ENCODE data around the gene TNFRSF19.
A peak's percentile ranks its signal among the peaks of the same experiment; 100 is the strongest.

Gene TNFRSF19

DNA sequence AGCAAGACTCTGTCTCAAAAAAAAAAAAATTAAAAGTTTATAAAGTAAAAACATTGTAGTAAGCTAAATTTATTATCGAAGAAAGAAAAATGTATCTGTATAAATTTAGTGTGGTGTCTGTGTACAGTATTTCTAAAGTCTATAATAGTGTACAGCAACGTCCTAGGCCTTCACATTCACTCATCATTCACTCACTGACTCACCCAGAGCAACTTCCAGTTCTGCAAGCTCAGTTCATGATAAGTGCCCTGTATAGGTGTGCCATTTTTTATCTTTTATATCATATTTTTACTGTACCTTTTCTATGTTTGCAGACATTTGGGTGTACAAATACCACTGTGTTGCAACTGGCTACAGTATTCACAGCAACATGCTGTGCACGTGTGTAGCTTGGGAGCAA, 118.1 kb downstream of the TNFRSF19 start:
- TF ChIP-seq, protein P1, sequence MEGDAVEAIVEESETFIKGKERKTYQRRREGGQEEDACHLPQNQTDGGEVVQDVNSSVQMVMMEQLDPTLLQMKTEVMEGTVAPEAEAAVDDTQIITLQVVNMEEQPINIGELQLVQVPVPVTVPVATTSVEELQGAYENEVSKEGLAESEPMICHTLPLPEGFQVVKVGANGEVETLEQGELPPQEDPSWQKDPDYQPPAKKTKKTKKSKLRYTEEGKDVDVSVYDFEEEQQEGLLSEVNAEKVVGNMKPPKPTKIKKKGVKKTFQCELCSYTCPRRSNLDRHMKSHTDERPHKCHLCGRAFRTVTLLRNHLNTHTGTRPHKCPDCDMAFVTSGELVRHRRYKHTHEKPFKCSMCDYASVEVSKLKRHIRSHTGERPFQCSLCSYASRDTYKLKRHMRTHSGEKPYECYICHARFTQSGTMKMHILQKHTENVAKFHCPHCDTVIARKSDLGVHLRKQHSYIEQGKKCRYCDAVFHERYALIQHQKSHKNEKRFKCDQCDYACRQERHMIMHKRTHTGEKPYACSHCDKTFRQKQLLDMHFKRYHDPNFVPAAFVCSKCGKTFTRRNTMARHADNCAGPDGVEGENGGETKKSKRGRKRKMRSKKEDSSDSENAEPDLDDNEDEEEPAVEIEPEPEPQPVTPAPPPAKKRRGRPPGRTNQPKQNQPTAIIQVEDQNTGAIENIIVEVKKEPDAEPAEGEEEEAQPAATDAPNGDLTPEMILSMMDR (IDR thresholded peaks at IDR 0.05; ENCODE audit: extremely low read depth, insufficient read depth, missing control alignments) = no peak
- DNase-seq (ENCODE audit: low spot score) = no peak
- in situ Hi-C loops (cut with MboI; ENCODE audit: low pct_unique_long_range_greater_than_20kb, low sequenced_read_pairs, unreplicated experiment) = no loop called here

DNA sequence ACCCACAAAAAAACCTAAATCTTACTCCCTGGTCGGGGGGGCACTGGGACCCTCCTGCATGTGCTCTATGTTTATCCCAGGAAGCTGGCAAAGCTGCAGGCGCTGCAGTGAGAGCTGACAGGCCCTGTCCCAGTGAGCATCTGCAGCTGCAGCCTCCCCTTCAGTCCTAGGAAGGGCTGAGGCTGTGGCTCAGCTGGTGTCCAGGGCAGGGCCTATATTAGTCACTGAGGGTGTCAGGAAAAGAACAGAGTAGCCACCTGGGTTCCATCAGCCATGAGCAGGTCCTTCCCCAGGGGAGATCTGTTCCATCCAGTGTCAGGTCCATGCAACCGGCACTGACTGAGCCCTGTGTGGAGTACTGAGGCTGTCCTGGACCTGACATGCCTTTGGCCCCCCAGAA, 120.5 kb downstream of the TNFRSF19 start:
- TF ChIP-seq, protein P1 (IDR thresholded peaks at IDR 0.05; ENCODE audit: extremely low read depth, insufficient read depth, missing control alignments) = no peak
- DNase-seq (ENCODE audit: low spot score) = no peak
- in situ Hi-C loops (cut with MboI; ENCODE audit: low pct_unique_long_range_greater_than_20kb, low sequenced_read_pairs, unreplicated experiment) = no loop called here

DNA sequence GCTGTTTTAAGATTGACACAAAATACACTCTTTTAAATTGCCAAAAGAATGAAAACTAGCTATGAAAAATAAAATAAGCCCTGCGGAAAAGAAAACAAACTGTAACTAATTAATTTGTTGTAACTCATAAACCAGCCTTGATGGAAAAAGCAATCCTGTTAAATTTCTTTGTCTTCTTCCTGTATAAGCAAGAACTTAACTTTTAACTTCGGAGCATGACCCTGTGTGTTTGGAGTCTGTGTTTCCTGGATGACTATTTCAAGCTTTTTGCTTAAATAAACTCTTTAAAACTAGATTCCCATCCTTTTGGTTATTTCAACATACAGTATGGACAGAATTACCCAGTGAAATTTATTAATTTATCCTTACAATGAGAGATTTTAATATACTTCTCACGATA, 122.6 kb downstream of the TNFRSF19 start:
- TF ChIP-seq, protein P1 (IDR thresholded peaks at IDR 0.05; ENCODE audit: extremely low read depth, insufficient read depth, missing control alignments) = no peak
- in situ Hi-C loops (cut with MboI; ENCODE audit: low pct_unique_long_range_greater_than_20kb, low sequenced_read_pairs, unreplicated experiment) = no loop called here
- DNase-seq (ENCODE audit: low spot score) = no peak

DNA sequence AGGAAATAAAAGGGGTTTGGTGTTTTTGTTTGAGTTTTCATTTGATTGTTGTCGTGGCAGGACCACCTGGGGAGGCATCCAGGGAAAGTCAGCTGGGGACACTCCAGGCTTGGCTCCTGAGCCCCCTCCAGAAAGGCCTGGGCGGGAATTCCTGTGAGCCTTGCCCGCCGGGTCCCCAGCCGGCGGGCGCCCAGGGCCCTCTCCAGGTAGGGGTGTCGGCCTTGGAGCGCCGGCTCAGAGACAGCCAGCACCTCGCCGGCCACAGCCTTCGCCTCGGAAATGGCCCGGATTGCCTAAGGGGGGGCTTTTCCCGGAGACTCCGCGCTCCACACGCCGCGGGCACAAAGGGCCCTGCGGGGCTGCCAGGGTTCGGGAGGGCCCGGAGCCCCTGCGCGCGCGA, 125.0 kb downstream of the TNFRSF19 start:
- in situ Hi-C loops (cut with MboI; ENCODE audit: low pct_unique_long_range_greater_than_20kb, low sequenced_read_pairs, unreplicated experiment) = no loop called here
- no peak for DNase-seq (ENCODE audit: low spot score)
- TF ChIP-seq, protein P1 (IDR thresholded peaks at IDR 0.05; ENCODE audit: extremely low read depth, insufficient read depth, missing control alignments) = no peak

DNA sequence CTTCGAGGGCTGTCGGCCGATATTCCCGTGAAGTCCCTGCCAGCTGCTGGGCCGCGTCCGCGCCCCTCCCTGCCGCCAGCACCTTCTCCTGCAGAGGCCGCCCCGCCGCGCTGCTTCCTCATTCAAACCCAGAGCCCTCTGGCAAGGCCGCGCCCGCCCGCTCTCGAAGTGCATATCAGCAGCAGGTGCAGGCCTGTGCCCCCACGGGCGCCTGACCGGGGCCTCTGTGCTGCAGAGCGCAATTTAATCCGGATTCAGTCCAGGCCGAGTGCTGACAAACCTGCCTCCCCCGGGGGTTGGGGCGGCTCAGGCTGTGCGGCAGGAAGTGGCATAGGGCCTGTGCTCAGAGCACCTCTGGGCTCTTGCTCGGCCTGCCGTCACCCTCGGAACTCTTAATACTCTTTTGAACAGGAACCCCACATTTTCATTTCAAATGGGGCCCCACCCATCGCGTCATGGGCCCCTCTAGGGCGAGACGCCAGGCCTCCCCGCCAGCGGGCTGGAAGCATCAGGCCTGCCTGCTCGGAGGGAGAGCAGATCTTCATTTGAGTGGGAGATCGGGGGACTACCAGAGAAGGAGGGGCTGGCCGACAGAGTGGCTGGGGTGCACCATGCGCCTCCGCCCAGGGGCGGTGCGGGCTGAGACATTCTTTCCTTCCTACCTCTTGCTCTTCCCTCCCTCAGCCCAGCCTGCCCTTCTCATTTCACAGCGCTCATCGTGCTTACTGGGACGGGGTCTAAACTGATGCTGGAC, 125.7 kb downstream of the TNFRSF19 start:
- TF ChIP-seq, protein P1 (IDR thresholded peaks at IDR 0.05; ENCODE audit: extremely low read depth, insufficient read depth, missing control alignments) = no peak
- in situ Hi-C loops (cut with MboI; ENCODE audit: low pct_unique_long_range_greater_than_20kb, low sequenced_read_pairs, unreplicated experiment) = no loop called here
- peak; percentile 72 for DNase-seq (ENCODE audit: low spot score)

DNA sequence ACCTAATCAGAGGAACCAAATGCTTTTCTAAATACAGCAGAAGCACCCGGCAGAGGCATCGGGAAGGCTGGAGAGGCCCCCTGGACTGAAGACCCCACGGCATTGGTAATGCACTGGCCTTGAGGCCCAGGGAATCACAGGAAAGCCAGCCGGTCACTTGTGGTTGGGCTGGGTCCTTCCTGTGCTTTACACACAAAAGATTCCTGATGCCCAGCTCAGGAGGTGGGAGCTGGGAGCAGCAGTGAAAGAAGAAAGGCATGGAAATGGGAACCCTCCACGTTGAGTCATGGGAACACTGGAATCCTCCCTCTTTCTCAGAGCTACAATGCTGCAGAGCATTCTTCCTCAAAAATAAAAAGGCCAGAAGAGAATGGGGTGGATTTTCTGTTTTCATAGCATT, 126.4 kb downstream of the TNFRSF19 start:
- TF ChIP-seq, protein P1 (IDR thresholded peaks at IDR 0.05; ENCODE audit: extremely low read depth, insufficient read depth, missing control alignments) = no peak
- in situ Hi-C loops (cut with MboI; ENCODE audit: low pct_unique_long_range_greater_than_20kb, low sequenced_read_pairs, unreplicated experiment) = no loop called here
- DNase-seq (ENCODE audit: low spot score) = no peak
